ENCODE results near the gene CHRNA9. TPM values are rescaled to one million over a fixed set of nuclear protein-coding genes. Genes with fewer than 3 reads are reported as not detected.

CHRNA9 gene
- total and polyA plus RNA-seq, 2 of the 13 experiments (the other 11 are each of a cell fraction or from before 2014, with no cell fraction given), result not detected

DNA sequence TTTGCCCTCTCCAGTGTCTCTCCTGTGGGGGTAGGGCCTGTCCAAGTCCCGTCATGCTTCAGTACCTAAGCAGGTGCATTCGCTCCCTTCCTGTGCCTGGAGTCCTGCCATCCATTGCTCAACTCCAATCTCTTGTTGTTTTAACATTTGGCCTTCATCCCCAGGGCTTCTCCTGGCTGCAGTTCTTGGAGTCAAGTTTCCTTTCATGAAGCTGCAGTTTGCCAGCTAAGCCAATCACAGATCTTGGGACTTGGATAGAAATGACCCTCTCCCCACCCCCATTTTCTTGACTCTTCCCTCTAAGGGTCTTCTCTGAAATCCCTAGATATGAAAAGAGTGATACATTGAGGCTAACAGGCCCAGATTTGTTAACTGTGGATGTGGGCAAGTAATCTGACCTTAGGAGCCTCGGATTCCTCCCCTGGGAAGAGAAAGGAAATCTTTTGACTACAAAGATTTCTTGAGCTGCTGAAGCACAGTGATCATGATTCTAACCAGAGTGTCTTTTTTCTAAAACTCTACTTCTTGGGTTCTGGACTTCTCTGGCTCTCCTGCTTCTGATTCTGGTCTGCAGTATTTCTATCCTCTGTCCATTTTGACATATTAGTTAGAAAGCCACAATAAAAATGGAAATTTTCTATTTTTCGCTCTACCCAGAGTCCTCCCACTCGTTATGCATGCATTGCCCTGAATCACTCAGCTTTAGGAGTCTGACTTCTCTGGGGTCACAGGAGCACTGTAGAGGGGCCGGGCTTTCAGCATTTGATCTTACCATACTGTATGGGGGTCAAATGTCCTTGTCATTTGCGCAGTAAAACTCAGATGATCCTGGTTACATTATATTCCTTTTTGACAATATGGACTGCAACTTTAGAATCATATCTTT, 61.0 kb downstream of the CHRNA9 start (continued):
- TF ChIP-seq, protein P1, sequence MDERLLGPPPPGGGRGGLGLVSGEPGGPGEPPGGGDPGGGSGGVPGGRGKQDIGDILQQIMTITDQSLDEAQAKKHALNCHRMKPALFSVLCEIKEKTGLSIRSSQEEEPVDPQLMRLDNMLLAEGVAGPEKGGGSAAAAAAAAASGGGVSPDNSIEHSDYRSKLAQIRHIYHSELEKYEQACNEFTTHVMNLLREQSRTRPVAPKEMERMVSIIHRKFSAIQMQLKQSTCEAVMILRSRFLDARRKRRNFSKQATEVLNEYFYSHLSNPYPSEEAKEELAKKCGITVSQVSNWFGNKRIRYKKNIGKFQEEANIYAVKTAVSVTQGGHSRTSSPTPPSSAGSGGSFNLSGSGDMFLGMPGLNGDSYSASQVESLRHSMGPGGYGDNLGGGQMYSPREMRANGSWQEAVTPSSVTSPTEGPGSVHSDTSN (CRISPR knock-in tag; IDR thresholded peaks at IDR 0.05), result no peak
- TF ChIP-seq IRF2 (CRISPR knock-in tag; IDR thresholded peaks at IDR 0.05) (0 out of 2 replicates have a peak, but pooled peaks have one; percentile 28), NPAS2 (CRISPR knock-in tag; IDR thresholded peaks at IDR 0.05; ENCODE audit: borderline replicate concordance) (no peak), MIER3 (CRISPR knock-in tag; IDR thresholded peaks at IDR 0.05; ENCODE audit: borderline replicate concordance) (0 out of 2 replicates have a peak, but pooled peaks have one; percentile 32), PHB2 (IDR thresholded peaks at IDR 0.05; ENCODE audit: partially characterized antibody) (no peak), FIP1L1 (IDR thresholded peaks at IDR 0.05; ENCODE audit: borderline replicate concordance, insufficient read depth, low read depth, low read length) (no peak), GATAD2A (CRISPR knock-in tag; IDR thresholded peaks at IDR 0.05) (peak; percentile 78)
- TF ChIP-seq, protein P2, sequence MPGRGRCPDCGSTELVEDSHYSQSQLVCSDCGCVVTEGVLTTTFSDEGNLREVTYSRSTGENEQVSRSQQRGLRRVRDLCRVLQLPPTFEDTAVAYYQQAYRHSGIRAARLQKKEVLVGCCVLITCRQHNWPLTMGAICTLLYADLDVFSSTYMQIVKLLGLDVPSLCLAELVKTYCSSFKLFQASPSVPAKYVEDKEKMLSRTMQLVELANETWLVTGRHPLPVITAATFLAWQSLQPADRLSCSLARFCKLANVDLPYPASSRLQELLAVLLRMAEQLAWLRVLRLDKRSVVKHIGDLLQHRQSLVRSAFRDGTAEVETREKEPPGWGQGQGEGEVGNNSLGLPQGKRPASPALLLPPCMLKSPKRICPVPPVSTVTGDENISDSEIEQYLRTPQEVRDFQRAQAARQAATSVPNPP (CRISPR knock-in tag; IDR thresholded peaks at IDR 0.05), result no peak

DNA sequence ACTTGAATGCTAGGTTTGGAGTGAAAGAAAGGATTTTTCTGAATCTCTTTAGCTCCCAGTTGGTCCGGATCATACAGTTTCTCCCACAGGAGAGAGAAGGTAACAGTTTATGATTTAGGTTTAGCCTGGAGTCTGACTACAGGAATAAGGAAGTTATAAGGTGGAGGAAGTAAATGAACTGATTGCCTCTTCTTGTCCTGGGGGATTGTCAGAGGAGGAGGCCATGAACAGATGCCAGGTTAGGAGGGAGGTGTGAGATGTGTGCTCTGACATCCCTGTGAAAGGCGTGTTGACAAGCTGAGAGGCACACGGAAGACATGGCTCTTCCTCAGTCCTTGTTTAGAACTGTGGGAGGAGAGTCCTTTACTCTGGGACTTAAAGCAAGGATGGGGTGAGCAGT, 64.4 kb downstream of the CHRNA9 start:
- H3K4me3 ChIP-seq (replicated peaks in 1 of 3; ENCODE audit: insufficient read depth in 1 of 3, low read depth in 2 of 3, low read length in 3 of 3), result no peak overlapping the region
- POLR2A ChIA-PET, result no interaction called here
- no peak overlapping the region for H3K27ac ChIP-seq (ENCODE audit: extremely low read length, insufficient read depth, low read length)
- H3K4me1 ChIP-seq (ENCODE audit: insufficient read depth, low read length), result peaks cover 39% of the 10 kb centered on the region
- no peak for DNase-seq (ENCODE audit: low spot score)
- BruUV-seq (replicated peaks), result no TSS peak
- TF ChIP-seq CREB1 (IDR thresholded peaks at IDR 0.05) (no peak), CREB1 (CRISPR knock-in tag; IDR thresholded peaks at IDR 0.05) (no peak), ZNF331 (CRISPR knock-in tag; IDR thresholded peaks at IDR 0.05) (no peak), ZNF660 (CRISPR knock-in tag; IDR thresholded peaks at IDR 0.05; ENCODE audit: borderline replicate concordance, low read depth) (no peak)
- TF ChIP-seq, protein P3, sequence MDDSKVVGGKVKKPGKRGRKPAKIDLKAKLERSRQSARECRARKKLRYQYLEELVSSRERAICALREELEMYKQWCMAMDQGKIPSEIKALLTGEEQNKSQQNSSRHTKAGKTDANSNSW (CRISPR knock-in tag; IDR thresholded peaks at IDR 0.05; ENCODE audit: borderline replicate concordance), result no peak
- TF ChIP-seq, protein P4, sequence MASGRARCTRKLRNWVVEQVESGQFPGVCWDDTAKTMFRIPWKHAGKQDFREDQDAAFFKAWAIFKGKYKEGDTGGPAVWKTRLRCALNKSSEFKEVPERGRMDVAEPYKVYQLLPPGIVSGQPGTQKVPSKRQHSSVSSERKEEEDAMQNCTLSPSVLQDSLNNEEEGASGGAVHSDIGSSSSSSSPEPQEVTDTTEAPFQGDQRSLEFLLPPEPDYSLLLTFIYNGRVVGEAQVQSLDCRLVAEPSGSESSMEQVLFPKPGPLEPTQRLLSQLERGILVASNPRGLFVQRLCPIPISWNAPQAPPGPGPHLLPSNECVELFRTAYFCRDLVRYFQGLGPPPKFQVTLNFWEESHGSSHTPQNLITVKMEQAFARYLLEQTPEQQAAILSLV (CRISPR knock-in tag; IDR thresholded peaks at IDR 0.05; ENCODE audit: borderline replicate concordance), result no peak
- H3K9ac ChIP-seq (ENCODE audit: insufficient read depth, low read depth, low read length), result no peak overlapping the region
- no peak overlapping the region for H3K4me2 ChIP-seq (ENCODE audit: low read depth, low read length)
- no peaks in the 10 kb centered on the region for H3K9me3 ChIP-seq (ENCODE audit: low read length)
- intact Hi-C loops (cut with micrococcal nuclease; ENCODE audit: unreplicated experiment) (no loop called here), in situ Hi-C loops (cut with HindIII; ENCODE audit: extremely low pct_ligation_motif_present, low pct_unique_long_range_greater_than_20kb) (no loop called here)
- no peaks in the 10 kb centered on the region for H4K20me1 ChIP-seq (ENCODE audit: insufficient read depth, low read length)
- no peak for FAIRE-seq
- CTCF ChIA-PET (ENCODE audit: low intra/inter-chr PET ratio, low total read pairs), result no interaction called here
- 68% methylated on average over 3 of the region's 3 CpGs for WGBS (ENCODE audit: low lambda C conversion rate)
- H2AFZ ChIP-seq (ENCODE audit: low read length), result no peak overlapping the region
- ATAC-seq, result no peak
- H3K79me2 ChIP-seq (ENCODE audit: insufficient read depth, low read length), result no peaks in the 10 kb centered on the region
- H3K36me3 ChIP-seq (replicated peaks in 1 of 2; ENCODE audit: control insufficient read depth in 1 of 2, insufficient read depth in 2 of 2, low read length in 2 of 2), result no peaks in the 10 kb centered on the region
- H3K27me3 ChIP-seq (ENCODE audit: control insufficient read depth in 1 of 2, insufficient read depth in 2 of 2, low read length in 2 of 2), result 0 out of 5 replicates have a peak, but pooled peaks cover 0 to 3% of the 10 kb centered on the region in 2 experiments
